C1 segment of cervical spinal cord (tissue), 14 donors: ENCODE results near the gene PRRX2.
"Not testable (repeated sequence)": the region's sequence is repeated elsewhere in the genome, so short reads cannot be mapped to it uniquely, and the experiment has no call there.

Source experiments
- DNase-seq, 14 donors: peaks; one replicate each; lab custom pipeline; 2025; lab: John Stamatoyannopoulos, UW

PRRX2 gene

GRCh38 chr9:129731477-129732085 lies 66.1 kb downstream of the PRRX2 start:
- no peak for DNase-seq

- no peak for DNase-seq
Observed at GRCh38 chr9:129732100-129732499, 66.7 kb downstream of the PRRX2 start.

DNA sequence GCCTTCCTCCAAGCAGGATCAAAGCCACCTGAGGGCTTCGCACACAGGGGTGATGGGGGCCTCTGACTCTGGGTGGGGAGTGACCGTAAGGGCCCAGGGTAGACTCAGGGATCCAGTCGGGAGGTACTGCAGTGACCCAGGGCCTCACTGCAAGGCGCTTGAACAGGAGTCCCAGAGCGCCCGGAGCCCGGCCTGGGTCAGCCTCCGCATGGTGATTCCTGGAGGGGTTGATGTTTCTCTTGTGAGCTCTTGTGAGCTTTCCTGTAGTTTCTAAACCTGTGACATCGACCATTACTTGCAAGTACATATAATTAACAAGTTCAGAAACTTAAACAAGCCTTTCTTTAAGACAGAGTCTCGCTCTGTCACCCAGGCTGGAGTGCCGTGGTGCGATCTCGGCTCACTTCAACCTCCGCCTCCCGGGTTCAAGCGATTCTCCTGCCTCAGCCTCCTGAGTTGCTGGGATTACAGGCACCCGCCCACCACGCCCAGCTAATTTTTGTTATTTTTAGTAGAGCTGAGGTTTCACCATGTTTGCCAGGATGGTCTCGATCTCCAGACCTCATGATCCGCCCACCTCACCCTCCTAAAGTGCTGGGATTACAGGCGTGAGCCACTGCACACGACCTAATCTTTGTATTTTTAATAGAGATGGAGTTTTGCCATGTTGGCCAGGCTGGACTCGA lies 67.6 kb downstream of the PRRX2 start:
- no peak for DNase-seq

DNA sequence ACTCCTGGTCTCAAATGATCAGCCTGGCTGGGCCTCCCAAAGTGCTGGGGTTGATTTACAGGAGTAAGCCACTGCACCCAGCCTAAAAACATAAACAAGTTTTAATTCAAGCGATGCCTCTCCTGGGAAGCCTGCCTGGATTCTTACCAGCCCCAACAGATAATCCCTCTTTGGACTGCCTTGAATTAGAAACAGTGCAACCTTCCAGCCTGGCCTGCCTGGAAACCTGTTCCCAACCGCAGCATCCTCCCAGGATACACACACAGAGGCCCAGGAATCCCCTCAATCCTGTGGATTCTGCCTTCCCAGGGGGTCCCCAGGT lies 68.1 kb downstream of the PRRX2 start:
- DNase-seq: no peak

GRCh38 chr9:129735546-129735945 lies 70.1 kb downstream of the PRRX2 start:
- DNase-seq: no peak

- no peak for DNase-seq
Observed at GRCh38 chr9:129736334-129736733, 70.9 kb downstream of the PRRX2 start.

GRCh38 chr9:129737479-129738274 lies 72.2 kb downstream of the PRRX2 start:
- peak in 13 of 14 donors; percentile 4 to 77 (median 55) for DNase-seq

GRCh38 chr9:129739432-129739831 lies 74.0 kb downstream of the PRRX2 start:
- DNase-seq: no peak

DNA sequence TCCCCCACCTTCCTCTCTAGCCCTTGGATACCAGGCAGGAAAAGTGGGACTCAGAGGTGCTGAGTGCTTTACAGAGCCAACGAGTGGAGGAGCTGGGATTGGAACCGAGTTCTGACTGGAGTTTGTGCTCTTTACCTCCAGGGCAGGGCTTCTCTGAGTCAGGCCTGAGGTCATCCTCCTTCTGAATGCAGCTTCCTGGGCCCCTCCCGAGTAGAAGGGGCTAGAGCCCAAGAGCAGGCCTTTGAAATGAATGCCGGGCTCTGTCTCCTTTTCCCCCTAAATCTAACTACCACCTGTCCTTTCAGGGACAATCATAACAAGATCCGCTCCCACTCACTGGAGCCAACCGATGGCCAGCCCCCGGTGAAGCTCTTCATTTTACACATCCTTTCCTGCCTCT lies 74.7 kb downstream of the PRRX2 start:
- DNase-seq: no peak

GRCh38 chr9:129740666-129741464 lies 75.4 kb downstream of the PRRX2 start:
- DNase-seq: no peak

DNA sequence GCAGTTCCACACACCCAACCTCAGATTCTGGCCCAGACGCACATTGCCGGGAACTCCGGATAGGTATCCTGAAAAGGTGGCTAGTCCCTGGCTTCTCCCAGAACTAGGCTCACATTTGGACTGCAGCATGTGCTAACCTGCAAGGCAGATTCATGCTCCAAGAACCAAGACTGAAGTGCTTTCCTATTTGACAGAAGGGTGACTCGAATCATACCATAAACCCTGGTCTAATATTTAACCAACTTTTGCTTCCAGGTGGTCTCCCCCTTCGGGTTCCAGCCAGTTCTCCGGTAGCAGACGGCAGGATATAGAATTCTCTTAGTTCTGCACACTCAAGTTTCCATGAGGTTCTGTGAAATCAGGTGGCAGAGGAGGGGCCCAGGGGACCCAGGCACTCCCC lies 79.8 kb downstream of the PRRX2 start:
- no peak for DNase-seq

GRCh38 chr9:129746092-129746777 lies 80.8 kb downstream of the PRRX2 start:
- no peak for DNase-seq

GRCh38 chr9:129748249-129748648 lies 82.8 kb downstream of the PRRX2 start:
- no peak for DNase-seq

GRCh38 chr9:129749052-129749451 lies 83.6 kb downstream of the PRRX2 start:
- DNase-seq: not testable (repeated sequence)

DNA sequence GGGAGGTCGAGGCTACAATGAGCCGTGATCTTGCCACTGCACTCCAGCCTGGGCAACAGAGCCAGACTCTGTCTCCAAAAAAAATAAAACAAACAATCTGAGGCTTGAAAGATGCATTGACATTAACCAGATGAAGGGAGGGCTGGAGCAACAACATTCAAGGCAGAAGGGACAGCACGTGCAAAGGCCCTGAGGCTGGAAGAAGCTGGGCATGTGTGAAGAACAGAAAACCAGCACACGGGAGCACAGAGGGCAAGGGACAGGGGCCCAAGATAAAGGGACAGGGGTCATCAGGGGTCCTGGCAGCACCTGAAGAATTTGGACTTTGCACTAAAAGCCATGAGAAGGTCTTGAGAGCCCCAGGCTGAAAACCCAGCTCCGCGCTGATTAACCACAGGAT lies 84.1 kb downstream of the PRRX2 start:
- no peak for DNase-seq

GRCh38 chr9:129750013-129750638 lies 84.7 kb downstream of the PRRX2 start:
- no peak for DNase-seq

DNA sequence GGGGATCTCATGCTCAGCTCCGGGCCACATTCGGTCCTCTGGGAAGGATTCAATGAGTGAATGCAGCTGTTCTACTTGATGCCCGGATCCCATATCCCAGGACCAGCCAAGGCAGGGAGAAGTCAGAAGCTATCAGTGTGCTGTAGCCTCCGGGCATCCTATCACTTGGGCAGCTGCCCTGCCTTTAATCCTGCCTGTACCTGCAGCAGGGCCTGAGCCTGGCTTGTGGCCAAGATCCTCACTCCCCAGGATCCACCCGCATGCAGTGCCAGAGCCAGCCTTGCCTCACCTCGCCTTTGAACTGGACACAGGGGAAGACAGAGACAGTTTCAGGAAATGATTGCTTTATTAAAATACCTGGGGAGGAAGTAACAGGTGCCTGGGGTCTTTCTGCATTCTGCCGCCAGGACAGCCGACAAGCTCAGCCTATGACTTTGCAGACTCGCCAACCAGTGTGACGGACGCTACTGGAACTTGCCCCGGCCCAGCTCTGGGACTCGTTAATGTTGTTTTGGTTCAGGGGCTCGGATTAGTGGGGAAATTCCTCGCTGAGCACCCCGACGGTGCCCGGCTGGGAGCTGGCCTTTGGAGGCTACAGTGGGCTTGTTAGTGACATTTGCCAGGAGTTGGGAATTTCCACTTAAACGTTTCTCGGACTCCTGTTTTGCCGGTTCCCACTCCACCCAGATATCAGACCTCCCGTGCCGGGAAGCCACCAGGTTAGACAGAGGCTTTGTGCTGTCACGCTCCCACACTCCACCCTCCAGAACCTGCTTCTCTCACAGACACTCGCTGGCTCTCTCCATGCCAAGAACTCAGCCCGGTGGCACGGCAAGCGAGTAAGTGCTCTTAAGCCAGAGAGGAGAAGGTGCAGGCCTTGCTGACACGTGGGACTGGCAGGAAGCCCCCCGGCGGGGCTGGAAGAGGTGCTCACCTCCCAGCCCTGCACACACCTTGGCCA lies 86.7 kb downstream of the PRRX2 start:
- DNase-seq: peak in 1 of 14 donors; percentile 35

GRCh38 chr9:129752900-129753729 lies 87.7 kb downstream of the PRRX2 start, which contains the start of gene PTGES:
Gene PTGES, minus strand, starts transcription at chr9:129753042. Its CDS starts 30 bp downstream, at chr9:129753012.
- DNase-seq: peak in 1 of 14 donors; percentile 2

DNA sequence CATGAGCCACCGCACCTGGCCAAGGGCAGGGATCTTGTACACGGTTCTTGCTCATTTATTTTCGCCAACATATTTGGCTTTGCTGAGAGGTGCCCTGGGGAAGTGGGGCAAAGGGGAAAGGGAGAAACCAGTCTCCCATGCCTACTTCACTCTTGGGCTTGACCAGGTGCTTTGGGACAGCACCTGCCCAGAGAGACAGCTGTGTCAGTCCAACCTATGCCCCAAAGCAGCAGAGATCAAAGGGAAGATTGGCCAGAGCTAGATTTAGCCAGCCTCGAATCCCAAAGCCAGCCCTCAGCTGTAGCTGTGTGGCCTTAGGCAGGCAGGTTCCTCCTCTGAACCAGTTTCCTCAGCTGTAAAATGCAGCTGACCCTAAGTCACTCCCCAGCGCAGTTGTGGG lies 89.7 kb downstream of the PRRX2 start:
- no peak for DNase-seq
